ENCODE data around the gene SLAMF7. TPM values are rescaled to one million over a fixed set of nuclear protein-coding genes. Genes with fewer than 3 reads are reported as not detected.

SLAMF7 gene
- total and polyA plus RNA-seq, 2 donors (not counting 1 experiment from before 2014, with no cell fraction given), result not detected

GRCh38 chr1:160798439-160798838 is 59.4 kb downstream of the SLAMF7 start:
- no peak overlapping the region for H3K4me2 ChIP-seq (ENCODE audit: extremely low read depth, insufficient read depth, low read length)
- H2AFZ ChIP-seq (ENCODE audit: low read length), result no peak overlapping the region
- no peaks in the 10 kb centered on the region for H4K20me1 ChIP-seq (ENCODE audit: control insufficient read depth, extremely low read depth, insufficient read depth, low read length)
- no peaks in the 10 kb centered on the region for H3K36me3 ChIP-seq (ENCODE audit: control insufficient read depth, insufficient read depth, low read length)
- no peak overlapping the region for H3K4me3 ChIP-seq (replicated peaks in 1 of 4; ENCODE audit: control extremely low read depth in 1 of 4, insufficient read depth in 1 of 4, low read depth in 3 of 4, low read length in 4 of 4)
- DNase-seq (ENCODE audit: low read depth in 2 of 2), result no peak
- no peaks in the 10 kb centered on the region for H3K4me1 ChIP-seq (ENCODE audit: control insufficient read depth, extremely low read depth, insufficient read depth, low read length)
- no peak overlapping the region for H3K27ac ChIP-seq (ENCODE audit: insufficient read depth, low read length)
- H3K9me3 ChIP-seq (ENCODE audit: control insufficient read depth, insufficient read depth, low read depth, low read length), result no peaks in the 10 kb centered on the region
- no peak overlapping the region for H3K9ac ChIP-seq (ENCODE audit: insufficient read depth, low read length)
- no peaks in the 10 kb centered on the region for H3K27me3 ChIP-seq (ENCODE audit: control insufficient read depth, insufficient read depth, low read length)
- H3K79me2 ChIP-seq (ENCODE audit: control insufficient read depth, insufficient read depth, low read length), result no peaks in the 10 kb centered on the region
- TF ChIP-seq EZH2 (IDR thresholded peaks at IDR 0.05; ENCODE audit: low read length, missing control alignments) (no peak), CTCF (conservative IDR thresholded peaks at IDR 0.05 in 1 of 2, IDR thresholded peaks at IDR 0.05 in 1 of 2; ENCODE audit: low read depth in 1 of 2, low read length in 2 of 2) (no peak)

GRCh38 chr1:160799641-160800040 is 60.6 kb downstream of the SLAMF7 start:
- TF ChIP-seq EZH2 (IDR thresholded peaks at IDR 0.05; ENCODE audit: low read length, missing control alignments) (no peak), CTCF (conservative IDR thresholded peaks at IDR 0.05 in 1 of 2, IDR thresholded peaks at IDR 0.05 in 1 of 2; ENCODE audit: low read depth in 1 of 2, low read length in 2 of 2) (no peak)

DNA sequence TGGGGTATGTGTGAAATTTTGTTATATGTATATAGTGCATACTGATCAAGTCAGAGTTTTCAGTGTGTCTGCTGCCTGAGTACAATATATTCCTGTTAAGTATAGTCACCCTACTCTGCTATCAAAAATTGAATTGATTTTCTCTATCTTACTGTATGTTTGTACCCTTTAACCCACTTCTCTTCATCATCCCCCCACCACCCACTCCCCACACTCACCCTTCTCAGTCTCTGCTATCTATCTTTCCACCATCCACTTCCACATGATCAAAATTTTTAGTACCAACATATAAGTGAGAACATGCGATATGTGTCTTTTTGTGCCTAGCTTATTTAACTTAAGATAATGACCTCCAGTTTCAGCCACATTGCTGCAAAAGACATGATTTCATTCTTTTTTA is 61.1 kb downstream of the SLAMF7 start:
- Histone ChIP-seq H3K4me1 (ENCODE audit: control insufficient read depth, extremely low read depth, insufficient read depth, low read length) (no peaks in the 10 kb centered on the region), H3K4me2 (ENCODE audit: extremely low read depth, insufficient read depth, low read length) (no peak overlapping the region), H3K9me3 (ENCODE audit: control insufficient read depth, insufficient read depth, low read depth, low read length) (no peaks in the 10 kb centered on the region), H3K27ac (ENCODE audit: insufficient read depth, low read length) (no peak overlapping the region), H3K36me3 (ENCODE audit: control insufficient read depth, insufficient read depth, low read length) (no peaks in the 10 kb centered on the region), H3K27me3 (ENCODE audit: control insufficient read depth, insufficient read depth, low read length) (no peaks in the 10 kb centered on the region), H3K79me2 (ENCODE audit: control insufficient read depth, insufficient read depth, low read length) (no peaks in the 10 kb centered on the region), H3K4me3 (replicated peaks in 1 of 4; ENCODE audit: control extremely low read depth in 1 of 4, insufficient read depth in 1 of 4, low read depth in 3 of 4, low read length in 4 of 4) (no peak overlapping the region), H3K9ac (ENCODE audit: insufficient read depth, low read length) (no peak overlapping the region), H2AFZ (ENCODE audit: low read length) (no peak overlapping the region), H4K20me1 (ENCODE audit: control insufficient read depth, extremely low read depth, insufficient read depth, low read length) (no peaks in the 10 kb centered on the region)
- TF ChIP-seq EZH2 (IDR thresholded peaks at IDR 0.05; ENCODE audit: low read length, missing control alignments) (no peak), CTCF (conservative IDR thresholded peaks at IDR 0.05 in 1 of 2, IDR thresholded peaks at IDR 0.05 in 1 of 2; ENCODE audit: low read depth in 1 of 2, low read length in 2 of 2) (no peak)
- no peak for DNase-seq (ENCODE audit: low read depth in 2 of 2)

More at GRCh38 chr1:160799641-160800040, 60.6 kb downstream of the SLAMF7 start:
- no peak overlapping the region for H3K4me3 ChIP-seq (replicated peaks in 1 of 4; ENCODE audit: control extremely low read depth in 1 of 4, insufficient read depth in 1 of 4, low read depth in 3 of 4, low read length in 4 of 4)
- no peaks in the 10 kb centered on the region for H3K9me3 ChIP-seq (ENCODE audit: control insufficient read depth, insufficient read depth, low read depth, low read length)
- H3K27ac ChIP-seq (ENCODE audit: insufficient read depth, low read length), result no peak overlapping the region
- H4K20me1 ChIP-seq (ENCODE audit: control insufficient read depth, extremely low read depth, insufficient read depth, low read length), result no peaks in the 10 kb centered on the region
- no peaks in the 10 kb centered on the region for H3K36me3 ChIP-seq (ENCODE audit: control insufficient read depth, insufficient read depth, low read length)
- H3K79me2 ChIP-seq (ENCODE audit: control insufficient read depth, insufficient read depth, low read length), result no peaks in the 10 kb centered on the region
- no peaks in the 10 kb centered on the region for H3K27me3 ChIP-seq (ENCODE audit: control insufficient read depth, insufficient read depth, low read length)
- H3K4me1 ChIP-seq (ENCODE audit: control insufficient read depth, extremely low read depth, insufficient read depth, low read length), result no peaks in the 10 kb centered on the region
- DNase-seq (ENCODE audit: low read depth in 2 of 2), result no peak
- H3K9ac ChIP-seq (ENCODE audit: insufficient read depth, low read length), result no peak overlapping the region
- no peak overlapping the region for H3K4me2 ChIP-seq (ENCODE audit: extremely low read depth, insufficient read depth, low read length)
- no peak overlapping the region for H2AFZ ChIP-seq (ENCODE audit: low read length)

Measured in fibroblast of lung (primary cell).